ENCODE results near the gene KRT39.
"Not testable (repeated sequence)": the region's sequence is repeated elsewhere in the genome, so short reads cannot be mapped to it uniquely, and the experiment has no call there.

KRT39 gene

GRCh38 chr17:40922239-40922638 lies 44.5 kb downstream of the KRT39 start:
- peak; percentile 83 for DNase-seq (ENCODE audit: low read depth)
- H3K4me3 ChIP-seq (replicated peaks; ENCODE audit: low read depth, low read length): no peak overlapping the region
- no peak for TF ChIP-seq CTCF (IDR thresholded peaks at IDR 0.05; ENCODE audit: low read length, missing control alignments)

GRCh38 chr17:40921026-40921425 lies 45.7 kb downstream of the KRT39 start:
- no peak for TF ChIP-seq CTCF (IDR thresholded peaks at IDR 0.05; ENCODE audit: low read length, missing control alignments)
- H3K4me3 ChIP-seq (replicated peaks; ENCODE audit: low read depth, low read length): no peak overlapping the region
- DNase-seq (ENCODE audit: low read depth): no peak

- not testable (repeated sequence) for H3K4me3 ChIP-seq (replicated peaks; ENCODE audit: low read depth, low read length); DNase-seq (ENCODE audit: low read depth)
These were observed 49.6 kb downstream of the KRT39 start for GRCh38 chr17:40917116-40917515.

GRCh38 chr17:40916366-40916765 lies 50.4 kb downstream of the KRT39 start:
- H3K4me3 ChIP-seq (replicated peaks; ENCODE audit: low read depth, low read length): no peak overlapping the region
- DNase-seq (ENCODE audit: low read depth): no peak
- no peak for TF ChIP-seq CTCF (IDR thresholded peaks at IDR 0.05; ENCODE audit: low read length, missing control alignments)

GRCh38 chr17:40915721-40916256 lies 51.0 kb downstream of the KRT39 start:
- TF ChIP-seq CTCF (IDR thresholded peaks at IDR 0.05; ENCODE audit: low read length, missing control alignments): no peak
- DNase-seq (ENCODE audit: low read depth): peak; percentile 21
- H3K4me3 ChIP-seq (replicated peaks; ENCODE audit: low read depth, low read length): no peak overlapping the region

GRCh38 chr17:40915199-40915661 lies 51.5 kb downstream of the KRT39 start:
- no peak for TF ChIP-seq CTCF (IDR thresholded peaks at IDR 0.05; ENCODE audit: low read length, missing control alignments)
- H3K4me3 ChIP-seq (replicated peaks; ENCODE audit: low read depth, low read length): no peak overlapping the region
- peak; percentile 89 for DNase-seq (ENCODE audit: low read depth)

GRCh38 chr17:40914075-40914855 lies 52.5 kb downstream of the KRT39 start:
- no peak for TF ChIP-seq CTCF (IDR thresholded peaks at IDR 0.05; ENCODE audit: low read length, missing control alignments)
- no peak overlapping the region for H3K4me3 ChIP-seq (replicated peaks; ENCODE audit: low read depth, low read length)
- DNase-seq (ENCODE audit: low read depth): no peak
